Stimulated activated CD4-positive, alpha-beta T cell treated with anti-CD3 and anti-CD28 coated beads, Interleukin-1b, Interleukin-23, amount 100 ng/mL, for 1 hour (primary cell): ENCODE results near the gene IL24.

Experiments used
- DNase-seq, 2 donors: peaks; one replicate each; pipeline ENCODE4 v3.0.0-alpha.2; 2020; ENCODE audit warnings: low read depth in 2 of 2

IL24 gene

GRCh38 chr1:206880314-206880713 is 16.9 kb upstream of the IL24 start:
- DNase-seq, result no peak

GRCh38 chr1:206882555-206882954 is 14.7 kb upstream of the IL24 start:
- no peak for DNase-seq

- no peak for DNase-seq
Observed at GRCh38 chr1:206883160-206883559, 14.1 kb upstream of the IL24 start.

GRCh38 chr1:206883876-206884275 is 13.4 kb upstream of the IL24 start:
- no peak for DNase-seq

GRCh38 chr1:206885341-206886060 is 11.7 kb upstream of the IL24 start:
- no peak for DNase-seq

GRCh38 chr1:206886831-206887230 is 10.4 kb upstream of the IL24 start:
- no peak for DNase-seq

- no peak for DNase-seq
Observed at GRCh38 chr1:206887701-206888100, 9.5 kb upstream of the IL24 start.

GRCh38 chr1:206890125-206891060 is 6.8 kb upstream of the IL24 start:
- DNase-seq, result no peak

- no peak for DNase-seq
Observed at GRCh38 chr1:206891412-206891811, 5.8 kb upstream of the IL24 start.

- DNase-seq, result no peak
Observed at GRCh38 chr1:206892351-206892984, 4.8 kb upstream of the IL24 start.

GRCh38 chr1:206893380-206893779 is 3.9 kb upstream of the IL24 start:
- DNase-seq, result no peak

- no peak for DNase-seq
Observed at GRCh38 chr1:206895325-206895724, 1.9 kb upstream of the IL24 start.

- no peak for DNase-seq
Observed at GRCh38 chr1:206895837-206896242, 1.4 kb upstream of the IL24 start.

- DNase-seq, result no peak
Observed at GRCh38 chr1:206896261-206896660, 982 bp upstream of the IL24 start.

GRCh38 chr1:206898089-206898914 is 1.1 kb downstream of the IL24 start:
- DNase-seq, result no peak

GRCh38 chr1:206898915-206899431 is 1.7 kb downstream of the IL24 start:
- DNase-seq, result no peak

- DNase-seq, result no peak
Observed at GRCh38 chr1:206899717-206900116, 2.5 kb downstream of the IL24 start.

- DNase-seq, result no peak
Observed at GRCh38 chr1:206900149-206900548, 2.9 kb downstream of the IL24 start.

GRCh38 chr1:206901944-206902343 is 4.7 kb downstream of the IL24 start:
- no peak for DNase-seq

- DNase-seq, result no peak
Observed at GRCh38 chr1:206902702-206903101, 5.5 kb downstream of the IL24 start.

- DNase-seq, result no peak
Observed at GRCh38 chr1:206903687-206904086, 6.4 kb downstream of the IL24 start.
